Skeletal muscle tissue (tissue), 4 donors: ENCODE measurements around the gene DAP. TPM values are rescaled to one million over a fixed set of nuclear protein-coding genes. Genes with fewer than 3 reads are reported as not detected.

Experiments
- H3K27ac ChIP-seq: one replicate; pipeline ENCODE4 v1.7.0; 2013; ENCODE audit warnings: mild to moderate bottlenecking, low read depth, low read length, inconsistent platforms
- H3K27me3 ChIP-seq, 3 donors: one replicate each; pipeline ENCODE4 v1.7.0; 2013; ENCODE audit warnings: low read length in 3 of 3; ENCODE audit not compliant: control insufficient read depth in 3 of 3, insufficient read depth in 3 of 3
- H3K36me3 ChIP-seq, 3 donors: one replicate each; pipeline ENCODE4 v1.7.0; 2013; ENCODE audit warnings: low read length in 3 of 3; ENCODE audit not compliant: control insufficient read depth in 3 of 3, insufficient read depth in 3 of 3
- H3K4me1 ChIP-seq, 3 donors: one replicate each; pipeline ENCODE4 v1.7.0; 2013; ENCODE audit warnings: low read length in 3 of 3, mild to moderate bottlenecking in 3 of 3; ENCODE audit not compliant: control insufficient read depth in 3 of 3, insufficient read depth in 3 of 3
- H3K4me3 ChIP-seq, 3 donors: one replicate each; pipeline ENCODE4 v1.7.0; 2013; ENCODE audit warnings: low read length in 3 of 3
- H3K9ac ChIP-seq, 3 donors: one replicate each; pipeline ENCODE4 v1.7.0; 2013; ENCODE audit warnings: low read length in 3 of 3, mild to moderate bottlenecking in 3 of 3, moderate library complexity in 2 of 3, low read depth in 1 of 3
- H3K9me3 ChIP-seq, 3 donors: one replicate each; pipeline ENCODE4 v1.7.0; 2013; ENCODE audit warnings: low read length in 3 of 3; ENCODE audit not compliant: control insufficient read depth in 3 of 3
- total RNA-seq: library from RNA; depleted of rRNA; stranded (reverse); fragments of >200 nt; gene quantifications from one replicate; pipeline ENCODE4 v1.2.3, GENCODE V29; 2014
- donor health status: Osteomylitis.

The DAP gene
- total RNA-seq, 1 donor from 2014 or later = 18.3 TPM

DNA sequence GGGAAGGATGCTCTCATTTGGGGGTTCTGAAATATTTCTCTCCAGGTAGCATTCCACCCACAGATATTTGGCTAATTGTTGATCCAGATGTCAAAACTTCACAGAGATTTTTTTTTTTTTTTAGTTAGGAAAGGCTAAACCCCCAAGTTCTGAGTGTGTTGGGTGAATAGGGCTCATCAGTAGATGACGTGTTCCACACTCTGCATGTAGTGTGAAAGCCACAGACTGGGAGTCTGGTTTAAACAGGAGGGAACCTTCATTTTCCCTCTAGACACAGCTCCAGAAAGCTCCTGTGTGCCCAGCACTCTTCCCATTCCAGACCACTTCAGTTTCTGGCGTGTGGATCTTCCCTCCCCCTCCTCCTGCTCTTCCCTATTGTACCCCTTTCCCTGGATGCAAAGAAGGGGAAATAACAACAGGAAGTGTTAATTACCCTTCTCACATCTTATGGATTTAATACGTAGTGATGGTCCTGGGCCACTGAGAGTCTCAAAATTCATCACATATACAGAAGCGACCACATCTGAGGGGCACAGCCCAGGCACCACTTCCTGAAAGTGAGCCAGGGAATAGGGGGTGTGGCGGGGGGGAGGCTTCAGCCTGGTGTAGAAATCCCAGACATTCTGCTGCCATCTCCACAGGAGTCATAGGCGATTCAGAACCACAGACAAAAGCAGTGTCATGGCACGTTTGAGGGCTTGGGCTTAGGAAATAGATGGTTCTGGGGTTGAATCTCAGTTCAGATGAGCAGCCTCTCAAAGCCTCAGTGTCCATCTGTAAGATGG, 65.1 kb downstream of the DAP start:
- H3K4me3 ChIP-seq = no peak overlapping the region
- H3K27ac ChIP-seq = no peak overlapping the region
- no peaks in the 10 kb centered on the region for H3K9me3 ChIP-seq
- H3K27me3 ChIP-seq = no peaks in the 10 kb centered on the region
- no peaks in the 10 kb centered on the region for H3K36me3 ChIP-seq
- peak overlapping the region in 1 of 3 donors; percentile 25 for H3K9ac ChIP-seq
- peaks cover 0 to 4% (median 2%) of the 10 kb centered on the region in 3 donors for H3K4me1 ChIP-seq

DNA sequence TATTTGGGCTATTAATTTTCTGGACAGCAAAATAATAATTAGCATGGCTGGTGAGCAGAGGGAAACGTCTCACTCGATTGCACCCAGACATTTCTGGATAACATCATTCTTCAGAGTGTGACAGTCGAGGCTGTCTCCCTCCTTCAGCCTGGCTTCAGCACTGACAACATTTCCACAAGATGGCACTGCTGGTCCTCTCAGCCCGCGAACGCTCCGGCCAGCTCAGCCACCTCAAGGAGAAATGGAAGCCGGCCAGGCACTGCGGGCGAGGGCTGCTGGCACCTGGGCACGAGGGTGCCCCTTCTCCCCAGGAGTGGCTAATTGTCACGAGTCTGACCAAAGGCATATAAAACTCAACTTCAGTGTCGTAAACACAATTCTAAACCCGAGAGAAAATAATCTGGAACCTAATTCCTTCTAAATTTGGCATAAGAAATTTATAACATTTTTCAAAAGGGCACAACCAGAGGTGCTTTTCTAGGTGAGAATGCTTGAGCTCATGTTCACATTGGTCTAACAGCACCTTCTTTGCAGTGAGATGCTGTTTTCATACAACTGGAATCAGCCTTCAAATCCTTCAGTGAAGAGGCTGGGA, 65.9 kb downstream of the DAP start:
- Histone ChIP-seq H3K27ac (no peak overlapping the region), H3K27me3 (no peaks in the 10 kb centered on the region), H3K36me3 (no peaks in the 10 kb centered on the region), H3K4me3 (no peak overlapping the region), H3K9me3 (no peaks in the 10 kb centered on the region), H3K9ac (peak overlapping the region in 1 of 3 donors; percentile 30), H3K4me1 (peaks cover 0 to 4% (median 2%) of the 10 kb centered on the region in 3 donors)

DNA sequence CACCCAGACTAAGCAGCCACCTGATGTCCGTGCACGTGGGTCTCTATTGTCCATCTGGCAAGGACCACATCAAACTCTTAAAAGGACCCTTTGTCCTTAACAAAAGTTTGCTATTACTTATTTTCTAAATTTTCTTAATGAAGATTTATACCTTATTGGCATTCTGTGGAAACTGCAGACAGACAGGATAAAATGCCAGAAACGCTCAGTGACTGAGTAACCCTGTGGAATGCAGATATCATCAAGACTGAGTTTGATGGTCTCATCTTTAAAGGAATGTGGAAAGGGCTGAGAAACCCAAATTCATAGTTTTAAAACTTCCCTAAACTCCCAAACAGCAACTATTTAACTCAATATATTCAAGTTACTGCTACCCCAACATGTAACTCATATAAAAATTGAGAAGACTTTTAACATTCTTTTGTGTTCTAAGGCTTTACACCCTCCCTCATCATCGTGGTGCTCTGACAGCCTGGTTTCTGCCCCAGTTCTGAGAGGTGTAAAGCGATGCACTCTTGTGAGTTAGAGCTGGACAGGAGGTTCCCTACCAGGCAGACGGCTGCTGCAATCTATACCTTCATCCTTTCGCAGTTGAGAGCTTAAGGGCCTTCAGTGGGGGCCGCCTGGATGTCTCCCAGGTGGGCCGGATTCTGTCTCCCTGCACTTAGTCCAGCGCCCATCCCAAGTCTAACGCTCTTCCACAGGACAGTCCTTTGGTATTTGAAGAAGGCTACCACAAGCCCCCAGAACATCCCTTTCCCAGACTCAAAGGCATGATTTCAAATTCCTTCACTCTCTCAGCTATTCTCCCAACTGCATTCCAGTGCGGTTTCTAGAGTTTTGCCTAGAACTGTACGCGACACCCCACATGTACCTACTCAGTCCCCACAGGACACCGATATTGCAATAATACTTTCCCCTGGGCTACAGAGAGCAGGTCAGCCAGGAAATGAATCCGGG, 68.9 kb downstream of the DAP start:
- Histone ChIP-seq H3K4me1 (peaks cover 0 to 4% (median 2%) of the 10 kb centered on the region in 3 donors), H3K27me3 (no peaks in the 10 kb centered on the region), H3K4me3 (no peak overlapping the region), H3K36me3 (no peaks in the 10 kb centered on the region), H3K27ac (no peak overlapping the region), H3K9ac (no peak overlapping the region), H3K9me3 (no peaks in the 10 kb centered on the region)

DNA sequence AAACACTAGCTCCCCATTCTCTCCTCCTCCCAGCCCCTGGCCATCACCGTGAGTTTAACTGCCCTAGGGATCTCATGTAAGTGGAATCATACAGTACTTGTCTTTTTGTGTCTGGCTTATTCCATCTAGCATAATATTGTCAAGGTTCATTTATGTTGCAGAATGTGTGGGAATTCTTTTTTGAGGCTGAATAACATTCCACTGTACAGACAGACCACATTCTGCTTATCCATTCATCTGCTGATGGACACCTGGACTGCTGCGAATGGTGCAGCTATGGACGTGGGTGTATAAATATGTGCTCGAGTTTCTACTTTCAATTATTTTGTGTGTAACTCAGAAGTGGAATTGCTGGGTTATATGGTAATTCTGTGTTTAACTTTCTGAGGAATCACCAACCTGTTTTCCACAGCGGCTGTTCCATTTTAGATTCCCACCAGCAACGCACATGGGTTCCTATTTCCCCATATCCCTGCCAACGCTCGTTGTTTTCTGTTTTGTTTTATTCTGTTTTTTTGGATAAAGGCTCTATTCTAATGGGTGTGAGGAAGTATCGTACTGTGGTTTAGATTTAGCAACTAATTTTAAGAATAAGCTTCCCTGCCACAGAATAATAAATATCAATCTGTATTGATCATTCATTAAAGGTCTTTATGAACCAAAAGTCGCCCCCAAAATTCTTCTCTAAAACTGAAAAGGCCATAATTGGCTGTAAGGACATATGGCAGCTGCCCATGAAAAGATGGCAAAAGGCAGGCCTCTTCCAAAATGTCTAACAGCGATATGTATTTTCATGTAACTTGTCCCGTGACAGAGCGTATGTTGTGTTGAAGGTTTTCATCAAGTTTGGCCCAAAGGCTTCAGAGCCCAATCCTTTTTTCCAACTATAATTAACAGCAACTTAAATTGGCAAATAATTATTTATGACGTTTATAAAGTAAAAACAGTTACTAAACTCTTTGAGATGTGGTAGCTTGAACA, 70.3 kb downstream of the DAP start:
- H3K9ac ChIP-seq = no peak overlapping the region
- no peaks in the 10 kb centered on the region for H3K9me3 ChIP-seq
- peaks cover 0 to 4% (median 2%) of the 10 kb centered on the region in 3 donors for H3K4me1 ChIP-seq
- no peak overlapping the region for H3K4me3 ChIP-seq
- H3K27ac ChIP-seq = no peak overlapping the region
- no peaks in the 10 kb centered on the region for H3K36me3 ChIP-seq
- H3K27me3 ChIP-seq = no peaks in the 10 kb centered on the region

DNA sequence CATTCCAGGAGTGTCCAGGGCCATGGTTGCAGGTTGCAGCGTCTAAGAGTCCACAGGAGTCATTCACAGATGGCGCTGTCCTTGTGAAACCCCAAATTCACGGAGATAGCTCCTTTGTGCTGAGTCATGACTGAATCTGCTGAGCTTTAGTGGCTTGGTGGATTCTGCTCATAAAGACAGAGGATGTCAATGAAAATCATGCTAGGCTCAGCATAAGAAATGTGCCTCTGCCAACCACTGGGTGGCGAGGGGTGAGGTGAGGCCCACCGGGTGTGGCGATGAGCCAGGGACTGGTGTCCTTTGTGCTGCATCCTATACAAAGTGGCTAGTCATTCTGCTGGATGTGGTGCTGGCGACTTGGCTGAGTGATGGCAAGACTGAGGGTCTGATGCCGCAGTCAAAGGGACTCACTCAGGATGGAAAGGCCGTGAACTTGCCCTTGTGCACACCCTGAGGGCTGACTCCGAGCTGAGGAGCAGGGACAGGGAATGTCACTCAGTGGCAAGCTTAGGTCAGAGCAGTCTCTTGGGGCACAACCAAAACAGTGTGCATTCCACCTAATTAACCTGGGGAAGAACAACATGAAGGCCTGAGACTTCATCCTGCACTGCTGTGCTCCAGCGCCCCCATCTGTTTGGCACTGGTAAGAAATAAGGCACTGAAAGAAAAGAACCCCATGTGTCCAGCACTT, 71.5 kb downstream of the DAP start:
- Histone ChIP-seq H3K27ac (no peak overlapping the region), H3K4me1 (no peaks in the 10 kb centered on the region), H3K4me3 (no peak overlapping the region), H3K9me3 (no peaks in the 10 kb centered on the region), H3K27me3 (no peaks in the 10 kb centered on the region), H3K36me3 (no peaks in the 10 kb centered on the region), H3K9ac (no peak overlapping the region)

DNA sequence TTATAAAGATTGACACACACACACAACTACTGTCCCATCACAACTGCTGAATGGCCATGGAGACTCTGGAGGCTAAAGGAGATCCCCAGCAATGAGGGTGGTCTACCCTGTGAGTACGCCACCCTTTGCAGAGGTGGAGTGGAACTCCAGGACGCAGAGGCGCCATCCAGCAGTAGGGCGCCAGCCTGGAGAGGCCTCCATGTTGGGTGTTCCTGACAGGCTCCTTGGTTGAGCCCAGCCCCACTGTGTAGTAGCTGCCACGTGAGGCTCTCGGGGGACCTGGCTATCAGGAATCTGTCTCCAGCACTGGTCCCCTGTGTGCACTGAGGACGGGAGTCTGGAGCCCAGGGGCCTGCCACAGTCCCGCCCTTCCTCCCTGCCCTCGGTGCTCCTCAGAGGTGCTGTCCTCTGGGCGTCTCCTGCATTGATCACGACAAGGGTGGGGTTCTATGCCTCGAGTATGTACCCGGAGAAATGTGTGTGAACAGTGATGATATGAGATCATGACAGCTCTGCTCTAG, 72.3 kb downstream of the DAP start:
- Histone ChIP-seq H3K27ac (no peak overlapping the region), H3K9me3 (no peaks in the 10 kb centered on the region), H3K27me3 (no peaks in the 10 kb centered on the region), H3K4me3 (no peak overlapping the region), H3K36me3 (no peaks in the 10 kb centered on the region), H3K9ac (no peak overlapping the region), H3K4me1 (no peaks in the 10 kb centered on the region)

DNA sequence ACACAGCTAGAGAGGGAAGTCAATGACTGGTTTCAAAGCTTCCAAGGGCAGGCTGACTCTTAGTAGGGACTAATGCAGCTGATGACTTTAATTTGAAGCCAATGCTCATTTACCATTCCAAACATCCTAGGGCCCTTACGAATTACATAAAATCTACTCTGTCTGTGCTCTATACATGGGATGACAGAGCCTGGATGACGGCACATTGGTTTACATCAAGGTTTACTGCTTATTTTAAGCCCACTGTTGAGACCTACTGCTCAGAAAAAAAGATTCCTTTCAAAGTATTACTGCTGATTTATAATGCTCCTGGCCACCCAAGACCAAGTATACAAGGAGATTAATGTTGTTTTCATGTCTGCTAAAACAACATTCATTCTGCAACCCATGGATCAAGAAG, 74.1 kb downstream of the DAP start:
- H3K4me1 ChIP-seq = no peaks in the 10 kb centered on the region
- no peak overlapping the region for H3K4me3 ChIP-seq
- H3K9me3 ChIP-seq = no peaks in the 10 kb centered on the region
- H3K9ac ChIP-seq = no peak overlapping the region
- peaks cover 0 to 6% (median 0%) of the 10 kb centered on the region in 3 donors for H3K36me3 ChIP-seq
- H3K27me3 ChIP-seq = no peaks in the 10 kb centered on the region
- no peak overlapping the region for H3K27ac ChIP-seq

DNA sequence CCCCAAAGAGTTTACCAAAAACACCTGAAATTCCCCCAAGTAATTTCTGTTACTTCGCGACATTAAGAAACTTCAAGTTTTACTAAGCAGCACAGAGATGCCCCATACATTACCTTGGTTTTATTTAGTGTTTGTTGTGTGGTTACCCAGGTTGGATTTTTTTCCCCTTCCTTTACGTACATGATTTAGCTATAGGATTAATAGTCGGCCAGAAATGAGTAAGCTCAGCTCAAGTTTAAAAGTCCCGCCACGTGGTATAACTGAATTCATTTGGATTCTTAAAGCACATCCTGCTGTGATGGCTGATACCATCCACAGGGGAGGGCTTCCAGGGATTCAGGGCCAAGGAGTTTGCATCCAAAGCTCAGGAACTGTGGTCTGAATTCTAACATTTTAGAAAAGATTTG, 75.9 kb downstream of the DAP start:
- H3K4me1 ChIP-seq = no peaks in the 10 kb centered on the region
- peaks cover 0 to 14% (median 0%) of the 10 kb centered on the region in 3 donors for H3K36me3 ChIP-seq
- H3K27me3 ChIP-seq = no peaks in the 10 kb centered on the region
- H3K9ac ChIP-seq = no peak overlapping the region
- H3K4me3 ChIP-seq = no peak overlapping the region
- H3K27ac ChIP-seq = no peak overlapping the region
- no peaks in the 10 kb centered on the region for H3K9me3 ChIP-seq
